ENCODE results near the gene STOML1. TPM values are rescaled to one million over a fixed set of nuclear protein-coding genes. Genes with fewer than 3 reads are reported as not detected.
A peak's percentile ranks its signal among the peaks of the same experiment; 100 is the strongest.

The STOML1 gene
- total and polyA plus RNA-seq, 8 donors = 5.2 to 13.2 (median 9.2) TPM

DNA sequence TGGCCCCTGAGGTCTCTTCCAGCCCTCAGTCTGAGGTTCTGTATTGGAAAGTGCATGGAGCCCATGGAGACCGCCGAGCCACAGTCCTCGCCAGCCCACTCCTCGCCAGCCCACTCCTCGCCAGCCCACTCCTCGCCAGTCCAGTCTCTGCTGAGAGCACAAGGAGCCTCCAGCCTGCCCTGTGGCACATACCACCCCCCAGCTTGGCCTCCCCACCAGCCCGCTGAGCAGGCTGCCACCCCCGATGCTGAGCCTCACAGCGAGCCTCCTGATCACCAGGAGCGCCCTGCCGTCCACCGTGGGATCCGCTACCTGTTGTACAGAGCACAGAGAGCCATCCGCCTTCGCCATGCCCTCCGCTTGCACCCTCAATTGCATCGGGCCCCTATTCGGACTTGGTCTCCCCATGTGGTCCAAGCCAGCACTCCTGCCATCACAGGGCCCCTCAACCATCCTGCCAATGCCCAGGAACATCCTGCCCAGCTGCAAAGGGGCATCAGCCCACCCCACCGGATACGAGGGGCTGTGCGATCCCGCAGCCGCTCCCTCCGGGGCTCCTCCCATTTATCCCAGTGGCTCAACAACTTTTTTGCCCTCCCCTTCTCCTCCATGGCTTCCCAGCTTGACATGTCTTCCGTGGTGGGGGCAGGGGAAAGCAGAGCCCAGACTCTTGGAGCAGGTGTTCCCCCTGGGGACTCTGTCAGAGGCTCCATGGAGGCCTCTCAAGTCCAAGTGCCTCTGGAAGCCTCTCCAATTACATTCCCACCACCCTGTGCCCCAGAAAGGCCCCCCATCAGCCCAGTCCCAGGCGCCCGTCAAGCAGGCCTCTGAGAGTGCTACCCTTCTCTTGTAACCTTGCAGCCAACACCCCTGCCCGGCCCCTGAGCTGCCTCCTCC, 43.3 kb upstream of the STOML1 start:
- Histone ChIP-seq H3K4me1 (no peaks in the 10 kb centered on the region), H3K36me3 (peaks cover 0 to 20% (median 0%) of the 10 kb centered on the region in 3 donors), H3K4me3 (no peak overlapping the region), H3K27me3 (no peaks in the 10 kb centered on the region), H3K9me3 (no peaks in the 10 kb centered on the region), H3K27ac (no peak overlapping the region)
- TF ChIP-seq CTCF (IDR thresholded peaks at IDR 0.05) = no peak
- intact Hi-C loops (cut with DNase I) = no loop called here
- no peak for FAIRE-seq
- WGBS, 2 donors = 88 to 93% methylated on average over 28 of the region's 28 CpGs
- DNase-seq = peak in 1 of 6 donors; percentile 60
- ATAC-seq = no peak

DNA sequence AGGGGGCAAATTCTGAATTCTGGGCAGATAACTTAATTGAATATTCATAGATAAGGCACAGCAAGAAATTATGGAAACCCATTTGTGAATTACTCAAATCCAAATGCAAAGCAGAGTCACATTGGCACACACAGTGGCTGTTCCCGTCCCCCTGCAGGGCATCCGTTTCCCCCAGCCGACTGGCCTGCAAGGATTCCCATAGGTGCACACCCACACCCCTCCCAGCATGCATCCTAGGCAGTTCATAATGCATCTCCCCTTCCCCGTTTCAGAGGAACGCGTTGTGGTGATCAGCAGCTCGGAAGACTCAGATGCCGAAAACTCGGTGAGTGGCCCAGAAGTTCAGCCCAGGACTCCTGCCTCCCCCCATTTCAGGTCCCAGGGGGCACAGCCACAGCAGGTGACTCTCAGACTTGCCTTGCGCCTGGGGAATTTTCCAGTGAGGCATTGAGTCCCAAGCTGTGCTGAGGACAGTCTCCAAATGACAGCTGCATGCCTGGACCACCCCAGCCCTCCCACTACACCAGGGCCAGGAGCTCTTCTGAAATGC, 42.2 kb upstream of the STOML1 start:
- no peak for TF ChIP-seq CTCF (IDR thresholded peaks at IDR 0.05)
- 79 to 85% methylated on average over 10 of the region's 10 CpGs for WGBS, 2 donors
- Histone ChIP-seq H3K9me3 (no peaks in the 10 kb centered on the region), H3K27ac (no peak overlapping the region), H3K36me3 (peaks cover 0 to 20% (median 0%) of the 10 kb centered on the region in 3 donors), H3K4me3 (no peak overlapping the region), H3K4me1 (no peaks in the 10 kb centered on the region), H3K27me3 (no peaks in the 10 kb centered on the region)
- ATAC-seq (no peak), DNase-seq (peak in 1 of 6 donors; percentile 24), FAIRE-seq (no peak)
- intact Hi-C loops (cut with DNase I) = no loop called here

DNA sequence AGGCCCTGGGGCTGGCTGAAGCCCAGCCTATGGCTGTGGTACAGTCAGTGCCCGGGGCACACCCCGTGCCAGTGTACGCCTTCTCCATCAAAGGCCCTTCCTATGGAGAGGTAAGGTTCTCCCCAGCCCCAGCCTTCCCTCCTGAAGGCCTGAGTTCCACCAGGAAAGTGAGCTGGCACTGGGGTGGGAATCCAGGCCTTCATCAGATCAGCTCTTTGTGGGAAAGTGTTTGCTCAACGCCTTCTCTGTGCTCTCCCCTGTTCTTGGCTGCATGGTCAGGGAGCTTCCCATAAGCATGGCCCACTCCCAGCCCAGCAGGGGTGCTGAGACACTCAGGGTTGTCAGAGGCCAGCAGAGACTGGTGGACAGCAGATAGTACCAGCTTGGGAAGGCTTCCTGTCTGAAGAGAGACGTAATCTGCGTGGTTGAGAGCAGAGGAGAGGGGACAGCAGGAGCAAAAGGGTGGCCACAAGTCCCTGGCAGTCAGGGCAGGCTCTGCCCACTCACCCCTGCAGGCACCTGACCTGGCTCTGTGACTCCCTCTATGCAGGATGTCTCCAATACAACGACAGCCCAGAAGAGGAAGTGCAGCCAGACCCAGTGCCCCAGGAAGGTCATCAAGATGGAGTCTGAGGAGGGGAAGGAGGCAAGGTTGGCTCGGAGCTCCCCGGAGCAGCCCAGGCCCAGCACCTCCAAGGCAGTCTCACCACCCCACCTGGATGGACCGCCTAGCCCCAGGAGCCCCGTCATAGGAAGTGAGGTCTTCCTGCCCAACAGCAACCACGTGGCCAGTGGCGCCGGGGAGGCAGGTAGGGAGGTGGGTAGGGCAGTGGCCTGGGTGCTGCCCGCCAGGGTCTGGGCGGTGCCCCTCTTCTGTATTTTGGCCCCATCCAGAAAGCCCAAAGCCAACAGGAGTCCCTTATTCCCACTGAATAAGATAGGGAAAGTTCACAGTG, 40.8 kb upstream of the STOML1 start:
- no peak overlapping the region for H3K27ac ChIP-seq
- ATAC-seq = no peak
- no peaks in the 10 kb centered on the region for H3K4me1 ChIP-seq

DNA sequence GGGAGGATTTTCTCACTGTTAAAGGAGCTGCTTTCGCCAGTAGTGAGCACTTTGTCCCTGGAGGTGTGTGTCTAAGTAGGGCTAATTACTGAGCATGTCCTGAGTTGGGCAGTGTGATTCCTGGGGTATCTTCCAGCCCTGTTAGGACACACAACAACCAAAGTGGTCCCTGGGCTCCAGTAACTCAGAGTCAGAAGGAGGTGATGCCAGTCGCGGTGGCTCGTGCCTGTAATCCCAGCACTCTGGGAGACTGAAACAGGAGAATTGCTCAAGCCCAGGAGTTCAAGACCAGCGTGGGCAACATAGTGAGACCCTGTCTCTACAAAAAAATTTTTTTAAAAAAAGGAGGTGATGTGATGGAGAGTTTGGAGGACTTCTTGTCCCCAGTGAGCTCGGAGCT, 40.0 kb upstream of the STOML1 start:
- WGBS, 2 donors = 91 to 95% methylated on average over 6 of the region's 6 CpGs
- TF ChIP-seq CTCF (IDR thresholded peaks at IDR 0.05) = no peak
- H3K9me3 ChIP-seq = no peaks in the 10 kb centered on the region
- intact Hi-C loops (cut with DNase I) = no loop called here
- ATAC-seq (no peak), DNase-seq (no peak), FAIRE-seq (no peak)
- H3K36me3 ChIP-seq = peaks cover 0 to 20% (median 0%) of the 10 kb centered on the region in 3 donors
- no peaks in the 10 kb centered on the region for H3K4me1 ChIP-seq
- no peak overlapping the region for H3K4me3 ChIP-seq
- H3K27ac ChIP-seq = no peak overlapping the region
- no peaks in the 10 kb centered on the region for H3K27me3 ChIP-seq

More for the DNA sequence above, 40.8 kb upstream of the STOML1 start:
- Histone ChIP-seq H3K4me3 (no peak overlapping the region), H3K9me3 (no peaks in the 10 kb centered on the region), H3K36me3 (peaks cover 0 to 20% (median 0%) of the 10 kb centered on the region in 3 donors), H3K27me3 (no peaks in the 10 kb centered on the region)
- DNase-seq (peak in 2 of 6 donors; percentile 46 to 55), FAIRE-seq (no peak)
- TF ChIP-seq CTCF (IDR thresholded peaks at IDR 0.05) = no peak
- intact Hi-C loops (cut with DNase I) = no loop called here
- WGBS, 2 donors = 83 to 88% methylated on average over 16 of the region's 16 CpGs

Data from pancreas (tissue), 10 donors.